HS-5 (cell line): ENCODE measurements around the gene EFNA5.

ENCODE experiments used
- DNase-seq: peaks from one replicate; pipeline ENCODE4 v3.0.0-alpha.2; 2012; ENCODE audit warnings: low read depth

Gene EFNA5

GRCh38 chr5:107544476-107544875 lies 126.3 kb downstream of the EFNA5 start:
- no peak for DNase-seq

GRCh38 chr5:107543868-107544267 lies 126.9 kb downstream of the EFNA5 start:
- DNase-seq = no peak

GRCh38 chr5:107542831-107543231 lies 127.9 kb downstream of the EFNA5 start:
- DNase-seq = no peak

- peak; percentile 87 for DNase-seq
Observed at GRCh38 chr5:107542428-107542827, 128.3 kb downstream of the EFNA5 start.

- DNase-seq = no peak
Observed at GRCh38 chr5:107541400-107541799, 129.3 kb downstream of the EFNA5 start.

GRCh38 chr5:107539726-107540330 lies 130.9 kb downstream of the EFNA5 start:
- no peak for DNase-seq

GRCh38 chr5:107538805-107539445 lies 131.8 kb downstream of the EFNA5 start:
- DNase-seq = no peak

- no peak for DNase-seq
Observed at GRCh38 chr5:107538331-107538730, 132.4 kb downstream of the EFNA5 start.

GRCh38 chr5:107535849-107536248 lies 134.9 kb downstream of the EFNA5 start:
- no peak for DNase-seq

GRCh38 chr5:107533910-107534876 lies 136.5 kb downstream of the EFNA5 start:
- DNase-seq = no peak

- DNase-seq = no peak
Observed at GRCh38 chr5:107532916-107533315, 137.8 kb downstream of the EFNA5 start.

- no peak for DNase-seq
Observed at GRCh38 chr5:107532169-107532878, 138.4 kb downstream of the EFNA5 start.

- DNase-seq = no peak
Observed at GRCh38 chr5:107531308-107531707, 139.4 kb downstream of the EFNA5 start.

- DNase-seq = no peak
Observed at GRCh38 chr5:107529618-107530017, 141.1 kb downstream of the EFNA5 start.

GRCh38 chr5:107526270-107526937 lies 144.3 kb downstream of the EFNA5 start:
- no peak for DNase-seq

GRCh38 chr5:107524111-107524510 lies 146.6 kb downstream of the EFNA5 start:
- DNase-seq = no peak

- no peak for DNase-seq
Observed at GRCh38 chr5:107523029-107523680, 147.6 kb downstream of the EFNA5 start.

GRCh38 chr5:107522456-107522855 lies 148.3 kb downstream of the EFNA5 start:
- no peak for DNase-seq

GRCh38 chr5:107519900-107520354 lies 150.8 kb downstream of the EFNA5 start:
- DNase-seq = no peak

GRCh38 chr5:107518616-107519015 lies 152.1 kb downstream of the EFNA5 start:
- no peak for DNase-seq

GRCh38 chr5:107518190-107518589 lies 152.5 kb downstream of the EFNA5 start:
- DNase-seq = no peak
